Thyroid gland (tissue), 4 donors: ENCODE measurements around the gene ANO1. TPM values are rescaled to one million over a fixed set of nuclear protein-coding genes. Genes with fewer than 3 reads are reported as not detected.
A peak's percentile ranks its signal among the peaks of the same experiment; 100 is the strongest.

Experiments used
- DNase-seq, 2 donors: peaks; one replicate each; pipeline ENCODE4 v3.0.0-alpha.2; 2019
- H3K27ac ChIP-seq, 3 donors: fragments of 200-600 bp; sonication (generic); 1 replicate in 2 of 3; 2 replicates in 1 of 3; pipeline ENCODE4 v1.5.1; 2016 to 2019; ENCODE audit warnings: mild to moderate bottlenecking in 1 of 3, moderate library complexity in 1 of 3
- H3K27me3 ChIP-seq: fragments of 200-600 bp; sonication (generic); one replicate; pipeline ENCODE4 v1.5.1; 2019
- H3K36me3 ChIP-seq, 2 donors: fragments of 200-600 bp; sonication (generic); one replicate each; pipeline ENCODE4 v1.5.1; 2016 to 2019
- H3K4me1 ChIP-seq, 2 donors: fragments of 200-600 bp; sonication (generic); one replicate each; pipeline ENCODE4 v1.5.1; 2017 to 2019
- H3K4me3 ChIP-seq, 3 donors: fragments of 200-600 bp; sonication (generic); replicated peaks in 1 of 3; 1 replicate in 2 of 3; 2 replicates in 1 of 3; pipeline ENCODE4 v1.5.1; 2016; ENCODE audit warnings: mild to moderate bottlenecking in 1 of 3
- H3K9me3 ChIP-seq: fragments of 200-600 bp; sonication (generic); one replicate; pipeline ENCODE4 v1.5.1; 2017
- CTCF ChIP-seq, 6 experiments: fragments of 200-600 bp in 3 of 6; fragments of 450-650 bp in 3 of 6; sonication (generic) in 3 of 6; IDR thresholded peaks; one replicate each; pipeline ENCODE4 v1.5.1; 2016 to 2019; ENCODE audit warnings: antibody characterized with exemption in 6 of 6, mild to moderate bottlenecking in 2 of 6, inconsistent platforms in 1 of 6, moderate library complexity in 1 of 6
- POLR2A ChIP-seq, 2 donors: fragments of 450-650 bp; IDR thresholded peaks; one replicate each; pipeline ENCODE4 v1.6.1; 2017; ENCODE audit warnings: antibody characterized with exemption in 2 of 2, mild to moderate bottlenecking in 2 of 2, moderate library complexity in 1 of 2
- WGBS, 2 donors: methylation state at CpG; one replicate each; pipeline ENCODE4 v1.1.5; 2017; 5-methylcytosine and 5-hydroxymethylcytosine counted together
- intact Hi-C: fragments of 100-400 bp; cut with DNase I; formaldehyde crosslinking; loops from one replicate; pipeline ENCODE4 v1.15.1; 2023
- total RNA-seq, 4 donors: library from RNA; depleted of rRNA; stranded (reverse); fragments of >200 nt; gene quantifications; one replicate each; pipeline ENCODE4 v1.2.3, GENCODE V29; 2016

Gene ANO1
- total RNA-seq, 4 donors from 2014 or later: 25.8 to 56.2 (median 35.3) TPM

- Histone ChIP-seq H3K4me3 (peak overlapping the region; percentile 43 to 96 (median 87)), H3K36me3 (peaks cover 19 to 27% of the 10 kb centered on the region in 2 donors), H3K4me1 (peaks cover 12 to 13% of the 10 kb centered on the region in 2 donors), H3K27ac (peak overlapping the region; percentile 92 to 95 (median 94)), H3K27me3 (no peaks in the 10 kb centered on the region), H3K9me3 (no peaks in the 10 kb centered on the region)
- peak; percentile 74 to 77 for DNase-seq
- WGBS, 2 donors: 3 to 9% methylated on average over 20 to 22 of the region's 30 CpGs
- intact Hi-C loops: loop anchor here (10.0 kb wide), 1 partner anchor 61 kb away; no protein-coding TSS in a partner anchor
- TF ChIP-seq CTCF (IDR thresholded peaks at IDR 0.05) (no peak), POLR2A (IDR thresholded peaks at IDR 0.05) (no peak)
Measured at GRCh38 chr11:70203751-70204465, 125.8 kb downstream of the ANO1 start.

- Histone ChIP-seq H3K9me3 (no peaks in the 10 kb centered on the region), H3K4me1 (peaks cover 12 to 13% of the 10 kb centered on the region in 2 donors), H3K27ac (peak overlapping the region; percentile 29 to 95 (median 92)), H3K36me3 (peaks cover 19 to 29% of the 10 kb centered on the region in 2 donors), H3K27me3 (no peaks in the 10 kb centered on the region), H3K4me3 (peak overlapping the region in 2 of 3 donors; percentile 4 to 87)
- no peak for DNase-seq
- intact Hi-C loops: loop anchor here (10.0 kb wide), 1 partner anchor 60 kb away; no protein-coding TSS in a partner anchor
- 31 to 32% methylated on average over 4 of the region's 4 CpGs for WGBS, 2 donors
- no peak for TF ChIP-seq POLR2A (IDR thresholded peaks at IDR 0.05)
- TF ChIP-seq CTCF (IDR thresholded peaks at IDR 0.05): no peak
Measured at GRCh38 chr11:70204466-70204799, 126.3 kb downstream of the ANO1 start.

- Histone ChIP-seq H3K27me3 (no peaks in the 10 kb centered on the region), H3K9me3 (no peaks in the 10 kb centered on the region), H3K4me1 (peaks cover 12 to 13% of the 10 kb centered on the region in 2 donors), H3K27ac (peak overlapping the region in 1 of 3 donors; percentile 95), H3K4me3 (no peak overlapping the region), H3K36me3 (peaks cover 19 to 29% of the 10 kb centered on the region in 2 donors)
- no peak for DNase-seq
- TF ChIP-seq CTCF (IDR thresholded peaks at IDR 0.05) (no peak), POLR2A (IDR thresholded peaks at IDR 0.05) (no peak)
- intact Hi-C loops: loop anchor here (10.0 kb wide), 1 partner anchor 60 kb away; no protein-coding TSS in a partner anchor
- 90 to 91% methylated on average over 12 of the region's 12 CpGs for WGBS, 2 donors
Measured at GRCh38 chr11:70205049-70205725, 127.1 kb downstream of the ANO1 start.

DNA sequence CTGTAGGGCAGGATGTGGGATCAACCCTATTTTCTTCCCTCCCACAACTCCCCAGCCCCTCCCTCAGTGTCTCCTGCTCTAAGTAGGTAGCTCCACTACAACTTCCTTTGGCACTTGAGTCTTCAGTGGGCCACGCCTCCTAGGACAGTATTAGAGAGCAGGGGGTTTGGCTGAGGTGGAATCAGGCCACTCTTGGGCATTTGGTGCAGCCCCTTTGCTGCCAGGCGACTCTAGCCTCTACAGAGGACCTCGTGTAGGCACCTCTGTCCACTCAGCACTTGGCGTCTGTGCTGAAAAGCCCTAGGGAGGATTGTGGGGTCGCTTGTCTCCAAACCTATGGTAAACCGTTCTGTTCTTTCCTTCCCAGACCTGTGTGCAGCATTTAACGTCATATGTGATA, 127.6 kb downstream of the ANO1 start:
- H3K4me3 ChIP-seq: no peak overlapping the region
- TF ChIP-seq CTCF (IDR thresholded peaks at IDR 0.05): no peak
- TF ChIP-seq POLR2A (IDR thresholded peaks at IDR 0.05): no peak
- 86 to 87% methylated on average over 7 of the region's 7 CpGs for WGBS, 2 donors
- peaks cover 19 to 29% of the 10 kb centered on the region in 2 donors for H3K36me3 ChIP-seq
- no peaks in the 10 kb centered on the region for H3K27me3 ChIP-seq
- DNase-seq: no peak
- intact Hi-C loops: loop anchor here (10.0 kb wide), 1 partner anchor 59 kb away; no protein-coding TSS in a partner anchor
- H3K27ac ChIP-seq: no peak overlapping the region
- no peaks in the 10 kb centered on the region for H3K9me3 ChIP-seq
- H3K4me1 ChIP-seq: peaks cover 12 to 13% of the 10 kb centered on the region in 2 donors
